Testis (tissue), 2 donors: ENCODE results near the gene USP17L29.
"Not testable (repeated sequence)": the region's sequence is repeated elsewhere in the genome, so short reads cannot be mapped to it uniquely, and the experiment has no call there.

Experiments
- CTCF ChIP-seq, 3 experiments: fragments of 450-650 bp in 2 of 3; fragments of 200-600 bp in 1 of 3; sonication (generic) in 1 of 3; IDR thresholded peaks; one replicate each; pipeline ENCODE4 v1.5.1; 2016 to 2019; ENCODE audit warnings: antibody characterized with exemption in 3 of 3, mild to moderate bottlenecking in 2 of 3, moderate library complexity in 1 of 3
- POLR2A ChIP-seq: fragments of 450-650 bp; IDR thresholded peaks from one replicate; pipeline ENCODE4 v1.6.1; 2017; ENCODE audit warnings: antibody characterized with exemption, mild to moderate bottlenecking, moderate library complexity

- not testable (repeated sequence) for TF ChIP-seq CTCF (IDR thresholded peaks at IDR 0.05); POLR2A
Measured at GRCh38 chr4:9379881-9380280, 26.4 kb downstream of the USP17L29 start.
